GM12878 (cell line): ENCODE results near the gene SLC2A9. TPM values are rescaled to one million over a fixed set of nuclear protein-coding genes. Genes with fewer than 3 reads are reported as not detected.

ENCODE experiments used
- JUND ChIP-seq: IDR thresholded peaks from 2 replicates; pipeline ENCODE4 v1.6.1; 2012; ENCODE audit warnings: low read depth, mild to moderate bottlenecking, low read length, improper control_type of control experiment, moderate library complexity
- MTA2 ChIP-seq: fragments of 450-650 bp; IDR thresholded peaks from 2 replicates; pipeline ENCODE4 v1.6.1; 2016; ENCODE audit warnings: low read depth, mild to moderate bottlenecking, moderate library complexity
- SP1 ChIP-seq: IDR thresholded peaks from one replicate; pipeline ENCODE4 v1.6.1; 2011; ENCODE audit warnings: low read depth, low read length
- TCF7 ChIP-seq: IDR thresholded peaks from 2 replicates; pipeline ENCODE4 v1.6.1; 2014; ENCODE audit warnings: antibody characterized with exemption, borderline replicate concordance
- YY1 ChIP-seq: IDR thresholded peaks from 2 replicates; pipeline ENCODE4 v1.6.1; 2011; ENCODE audit warnings: low read depth, mild to moderate bottlenecking, low read length
- polyA plus RNA-seq, 11 experiments: library from polyadenylated mRNA; depleted of rRNA in 4 of 11; unstranded in 6 of 11; stranded (reverse) in 5 of 11; fragments of >200 nt; fragmentation: Nextera tagmentation in 4 of 11; fragmentation: Illumina TruSeq in 1 of 11; extraction: Ambion mirVana in 4 of 11; extraction: Trizol in 1 of 11; gene quantifications; 1 replicate in 1 of 11; 2 replicates in 10 of 11; pipeline versions ENCODE4 v1.2.1 to v1.2.3, GENCODE V29; 2011 to 2016; ENCODE audit warnings: inconsistent platforms in 2 of 11, missing spikeins in 2 of 11, low read depth in 1 of 11
- total RNA-seq, 4 experiments: library from RNA; depleted of rRNA in 3 of 4; stranded (reverse); fragments of >200 nt in 3 of 4; fragmentation: Illumina TruSeq in 1 of 4; extraction: Trizol in 1 of 4; gene quantifications; 2 replicates each; pipeline versions ENCODE4 v1.2.1 to v1.2.3, GENCODE V29; 2013 to 2021
- TF ChIP-seq, protein P1 (sequence below): fragments of 150-350 bp; IDR thresholded peaks from 2 replicates; pipeline ENCODE4 v1.6.1; 2016; ENCODE audit warnings: low read depth, low read length
- TF ChIP-seq, protein P2 (sequence below): fragments of 450-650 bp; formaldehyde crosslinking; IDR thresholded peaks from 2 replicates; pipeline ENCODE4 v1.5.0; 2022; ENCODE audit warnings: mild to moderate bottlenecking, missing genetic modification characterization
- TF ChIP-seq, protein P3 (sequence below): IDR thresholded peaks from 2 replicates; pipeline ENCODE4 v1.6.1; 2012; ENCODE audit warnings: improper control_type of control experiment, low read depth, low read length; ENCODE audit not compliant: insufficient replicate concordance

Gene SLC2A9
- total and polyA plus RNA-seq, 10 of the 15 experiments (the other 5 are each of a cell fraction or from before 2014, with no cell fraction given), result 0.28 to 2.8 (median 1.2) TPM

DNA sequence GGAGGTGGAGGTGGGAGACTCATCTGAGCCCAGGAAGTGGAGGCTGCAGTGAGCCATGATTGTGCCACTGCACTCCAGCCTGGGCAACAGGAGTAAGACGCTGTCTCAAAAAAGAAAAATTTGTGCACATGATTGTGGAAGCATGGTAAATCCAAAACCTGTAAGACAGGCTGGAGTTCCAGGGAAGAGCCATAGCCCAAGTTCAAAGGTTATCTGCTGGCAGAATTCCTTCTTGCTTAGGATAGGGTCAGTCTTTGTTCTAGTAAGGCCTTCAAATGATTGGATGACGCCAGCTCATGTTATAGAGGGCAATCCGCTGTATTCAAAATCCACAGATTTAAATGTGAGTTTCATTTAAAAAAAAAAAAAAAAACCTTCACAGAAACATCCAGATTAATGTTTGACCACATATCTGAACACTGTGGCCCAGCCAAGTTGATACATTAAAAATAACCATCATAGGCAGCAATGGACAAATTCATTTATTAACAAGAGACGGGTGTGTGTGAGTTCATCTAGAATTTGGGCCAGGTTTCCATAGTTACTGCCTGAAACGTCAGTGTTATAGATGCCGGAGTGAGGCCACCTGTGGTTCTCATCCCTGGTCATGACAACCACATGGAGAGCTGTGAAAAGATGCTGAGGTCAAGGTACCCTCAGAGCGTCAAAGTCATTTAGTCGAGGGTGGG is 35.2 kb upstream of the SLC2A9 start (continued):
- TF ChIP-seq, protein P1, sequence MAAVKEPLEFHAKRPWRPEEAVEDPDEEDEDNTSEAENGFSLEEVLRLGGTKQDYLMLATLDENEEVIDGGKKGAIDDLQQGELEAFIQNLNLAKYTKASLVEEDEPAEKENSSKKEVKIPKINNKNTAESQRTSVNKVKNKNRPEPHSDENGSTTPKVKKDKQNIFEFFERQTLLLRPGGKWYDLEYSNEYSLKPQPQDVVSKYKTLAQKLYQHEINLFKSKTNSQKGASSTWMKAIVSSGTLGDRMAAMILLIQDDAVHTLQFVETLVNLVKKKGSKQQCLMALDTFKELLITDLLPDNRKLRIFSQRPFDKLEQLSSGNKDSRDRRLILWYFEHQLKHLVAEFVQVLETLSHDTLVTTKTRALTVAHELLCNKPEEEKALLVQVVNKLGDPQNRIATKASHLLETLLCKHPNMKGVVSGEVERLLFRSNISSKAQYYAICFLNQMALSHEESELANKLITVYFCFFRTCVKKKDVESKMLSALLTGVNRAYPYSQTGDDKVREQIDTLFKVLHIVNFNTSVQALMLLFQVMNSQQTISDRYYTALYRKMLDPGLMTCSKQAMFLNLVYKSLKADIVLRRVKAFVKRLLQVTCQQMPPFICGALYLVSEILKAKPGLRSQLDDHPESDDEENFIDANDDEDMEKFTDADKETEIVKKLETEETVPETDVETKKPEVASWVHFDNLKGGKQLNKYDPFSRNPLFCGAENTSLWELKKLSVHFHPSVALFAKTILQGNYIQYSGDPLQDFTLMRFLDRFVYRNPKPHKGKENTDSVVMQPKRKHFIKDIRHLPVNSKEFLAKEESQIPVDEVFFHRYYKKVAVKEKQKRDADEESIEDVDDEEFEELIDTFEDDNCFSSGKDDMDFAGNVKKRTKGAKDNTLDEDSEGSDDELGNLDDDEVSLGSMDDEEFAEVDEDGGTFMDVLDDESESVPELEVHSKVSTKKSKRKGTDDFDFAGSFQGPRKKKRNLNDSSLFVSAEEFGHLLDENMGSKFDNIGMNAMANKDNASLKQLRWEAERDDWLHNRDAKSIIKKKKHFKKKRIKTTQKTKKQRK, result no peak
- TF ChIP-seq JUND (no peak), SP1 (no peak), YY1 (no peak), MTA2 (no peak), TCF7 (no peak)
- TF ChIP-seq, protein P2, sequence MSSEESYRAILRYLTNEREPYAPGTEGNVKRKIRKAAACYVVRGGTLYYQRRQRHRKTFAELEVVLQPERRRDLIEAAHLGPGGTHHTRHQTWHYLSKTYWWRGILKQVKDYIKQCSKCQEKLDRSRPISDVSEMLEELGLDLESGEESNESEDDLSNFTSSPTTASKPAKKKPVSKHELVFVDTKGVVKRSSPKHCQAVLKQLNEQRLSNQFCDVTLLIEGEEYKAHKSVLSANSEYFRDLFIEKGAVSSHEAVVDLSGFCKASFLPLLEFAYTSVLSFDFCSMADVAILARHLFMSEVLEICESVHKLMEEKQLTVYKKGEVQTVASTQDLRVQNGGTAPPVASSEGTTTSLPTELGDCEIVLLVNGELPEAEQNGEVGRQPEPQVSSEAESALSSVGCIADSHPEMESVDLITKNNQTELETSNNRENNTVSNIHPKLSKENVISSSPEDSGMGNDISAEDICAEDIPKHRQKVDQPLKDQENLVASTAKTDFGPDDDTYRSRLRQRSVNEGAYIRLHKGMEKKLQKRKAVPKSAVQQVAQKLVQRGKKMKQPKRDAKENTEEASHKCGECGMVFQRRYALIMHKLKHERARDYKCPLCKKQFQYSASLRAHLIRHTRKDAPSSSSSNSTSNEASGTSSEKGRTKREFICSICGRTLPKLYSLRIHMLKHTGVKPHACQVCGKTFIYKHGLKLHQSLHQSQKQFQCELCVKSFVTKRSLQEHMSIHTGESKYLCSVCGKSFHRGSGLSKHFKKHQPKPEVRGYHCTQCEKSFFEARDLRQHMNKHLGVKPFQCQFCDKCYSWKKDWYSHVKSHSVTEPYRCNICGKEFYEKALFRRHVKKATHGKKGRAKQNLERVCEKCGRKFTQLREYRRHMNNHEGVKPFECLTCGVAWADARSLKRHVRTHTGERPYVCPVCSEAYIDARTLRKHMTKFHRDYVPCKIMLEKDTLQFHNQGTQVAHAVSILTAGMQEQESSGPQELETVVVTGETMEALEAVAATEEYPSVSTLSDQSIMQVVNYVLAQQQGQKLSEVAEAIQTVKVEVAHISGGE (CRISPR knock-in tag), result no peak
- TF ChIP-seq, protein P3, sequence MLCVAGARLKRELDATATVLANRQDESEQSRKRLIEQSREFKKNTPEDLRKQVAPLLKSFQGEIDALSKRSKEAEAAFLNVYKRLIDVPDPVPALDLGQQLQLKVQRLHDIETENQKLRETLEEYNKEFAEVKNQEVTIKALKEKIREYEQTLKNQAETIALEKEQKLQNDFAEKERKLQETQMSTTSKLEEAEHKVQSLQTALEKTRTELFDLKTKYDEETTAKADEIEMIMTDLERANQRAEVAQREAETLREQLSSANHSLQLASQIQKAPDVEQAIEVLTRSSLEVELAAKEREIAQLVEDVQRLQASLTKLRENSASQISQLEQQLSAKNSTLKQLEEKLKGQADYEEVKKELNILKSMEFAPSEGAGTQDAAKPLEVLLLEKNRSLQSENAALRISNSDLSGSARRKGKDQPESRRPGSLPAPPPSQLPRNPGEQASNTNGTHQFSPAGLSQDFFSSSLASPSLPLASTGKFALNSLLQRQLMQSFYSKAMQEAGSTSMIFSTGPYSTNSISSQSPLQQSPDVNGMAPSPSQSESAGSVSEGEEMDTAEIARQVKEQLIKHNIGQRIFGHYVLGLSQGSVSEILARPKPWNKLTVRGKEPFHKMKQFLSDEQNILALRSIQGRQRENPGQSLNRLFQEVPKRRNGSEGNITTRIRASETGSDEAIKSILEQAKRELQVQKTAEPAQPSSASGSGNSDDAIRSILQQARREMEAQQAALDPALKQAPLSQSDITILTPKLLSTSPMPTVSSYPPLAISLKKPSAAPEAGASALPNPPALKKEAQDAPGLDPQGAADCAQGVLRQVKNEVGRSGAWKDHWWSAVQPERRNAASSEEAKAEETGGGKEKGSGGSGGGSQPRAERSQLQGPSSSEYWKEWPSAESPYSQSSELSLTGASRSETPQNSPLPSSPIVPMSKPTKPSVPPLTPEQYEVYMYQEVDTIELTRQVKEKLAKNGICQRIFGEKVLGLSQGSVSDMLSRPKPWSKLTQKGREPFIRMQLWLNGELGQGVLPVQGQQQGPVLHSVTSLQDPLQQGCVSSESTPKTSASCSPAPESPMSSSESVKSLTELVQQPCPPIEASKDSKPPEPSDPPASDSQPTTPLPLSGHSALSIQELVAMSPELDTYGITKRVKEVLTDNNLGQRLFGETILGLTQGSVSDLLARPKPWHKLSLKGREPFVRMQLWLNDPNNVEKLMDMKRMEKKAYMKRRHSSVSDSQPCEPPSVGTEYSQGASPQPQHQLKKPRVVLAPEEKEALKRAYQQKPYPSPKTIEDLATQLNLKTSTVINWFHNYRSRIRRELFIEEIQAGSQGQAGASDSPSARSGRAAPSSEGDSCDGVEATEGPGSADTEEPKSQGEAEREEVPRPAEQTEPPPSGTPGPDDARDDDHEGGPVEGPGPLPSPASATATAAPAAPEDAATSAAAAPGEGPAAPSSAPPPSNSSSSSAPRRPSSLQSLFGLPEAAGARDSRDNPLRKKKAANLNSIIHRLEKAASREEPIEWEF, result no peak
